Trophoblast cell (in vitro differentiated cells and primary cell): ENCODE results near the gene SPATS2.

Source experiments
- DNase-seq, 2 donors: peaks; one replicate each; pipeline ENCODE4 v3.0.0-alpha.2; 2016
- H2AFZ ChIP-seq: 2 replicates; pipeline ENCODE4 v1.6.1; 2013; ENCODE audit warnings: low read length, moderate library complexity, mild to moderate bottlenecking; ENCODE audit not compliant: insufficient read depth, poor library complexity
- H2AK5ac ChIP-seq: 2 replicates; pipeline ENCODE4 v1.6.1; 2013; ENCODE audit warnings: mild to moderate bottlenecking, low read length
- H2BK120ac ChIP-seq: 2 replicates; pipeline ENCODE4 v1.6.1; 2013; ENCODE audit warnings: low read length, mild to moderate bottlenecking, moderate library complexity; ENCODE audit not compliant: insufficient read depth, poor library complexity
- H2BK12ac ChIP-seq: 2 replicates; pipeline ENCODE4 v1.6.1; 2013; ENCODE audit warnings: mild to moderate bottlenecking, low read length, moderate library complexity
- H2BK5ac ChIP-seq: 2 replicates; pipeline ENCODE4 v1.6.1; 2013; ENCODE audit warnings: low read length, low read depth, moderate library complexity, mild to moderate bottlenecking; ENCODE audit not compliant: poor library complexity
- H3K14ac ChIP-seq: 2 replicates; pipeline ENCODE4 v1.6.1; 2013; ENCODE audit warnings: mild to moderate bottlenecking, low read length
- H3K18ac ChIP-seq: 2 replicates; pipeline ENCODE4 v1.6.1; 2013; ENCODE audit warnings: mild to moderate bottlenecking, low read length
- H3K23ac ChIP-seq: 2 replicates; pipeline ENCODE4 v1.6.1; 2013; ENCODE audit warnings: low read length
- H3K27ac ChIP-seq: 2 replicates; pipeline ENCODE4 v1.5.1; 2013; ENCODE audit warnings: low read depth, mild to moderate bottlenecking, inconsistent platforms, low read length, moderate library complexity
- H3K27me3 ChIP-seq: 2 replicates; pipeline ENCODE4 v1.6.1; 2013; ENCODE audit warnings: inconsistent platforms, mild to moderate bottlenecking, low read length, moderate library complexity; ENCODE audit not compliant: insufficient read depth
- H3K36me3 ChIP-seq, 2 experiments: 1 replicate in 1 of 2; 2 replicates in 1 of 2; pipeline ENCODE4 v1.6.1; 2013; ENCODE audit warnings: low read length in 2 of 2, mild to moderate bottlenecking in 2 of 2, moderate library complexity in 1 of 2; ENCODE audit not compliant: insufficient read depth in 2 of 2, control insufficient read depth in 1 of 2
- H3K4ac ChIP-seq: 2 replicates; pipeline ENCODE4 v1.6.1; 2013; ENCODE audit warnings: low read depth, mild to moderate bottlenecking, low read length, moderate library complexity
- H3K4me1 ChIP-seq, 2 experiments: 1 replicate in 1 of 2; 2 replicates in 1 of 2; pipeline ENCODE4 v1.6.1; 2013; ENCODE audit warnings: low read length in 2 of 2, mild to moderate bottlenecking in 2 of 2, moderate library complexity in 1 of 2; ENCODE audit not compliant: insufficient read depth in 2 of 2, control insufficient read depth in 1 of 2
- H3K4me2 ChIP-seq: 2 replicates; pipeline ENCODE4 v1.6.1; 2013; ENCODE audit warnings: inconsistent platforms, mild to moderate bottlenecking, low read length, moderate library complexity
- H3K4me3 ChIP-seq: 2 replicates; pipeline ENCODE4 v1.5.1; 2013; ENCODE audit warnings: mild to moderate bottlenecking, low read depth, low read length, inconsistent platforms
- H3K79me1 ChIP-seq: one replicate; pipeline ENCODE4 v1.6.1; 2013; ENCODE audit warnings: low read length
- H3K79me2 ChIP-seq: 2 replicates; pipeline ENCODE4 v1.6.1; 2013; ENCODE audit warnings: low read length, mild to moderate bottlenecking; ENCODE audit not compliant: control insufficient read depth, insufficient read depth, poor library complexity
- H3K9ac ChIP-seq: 2 replicates; pipeline ENCODE4 v1.6.1; 2013; ENCODE audit warnings: mild to moderate bottlenecking, low read length
- H3K9me3 ChIP-seq: 2 replicates; pipeline ENCODE4 v1.6.1; 2013; ENCODE audit warnings: low read depth, mild to moderate bottlenecking, control low read depth, inconsistent platforms, low read length; ENCODE audit not compliant: insufficient read depth
- H4K12ac ChIP-seq: 2 replicates; pipeline ENCODE4 v1.6.1; 2013; ENCODE audit warnings: low read depth, mild to moderate bottlenecking, low read length, moderate library complexity
- H4K8ac ChIP-seq: 2 replicates; pipeline ENCODE4 v1.6.1; 2013; ENCODE audit warnings: low read depth, mild to moderate bottlenecking, low read length, moderate library complexity
- H4K91ac ChIP-seq: one replicate; pipeline ENCODE4 v1.6.1; 2013; ENCODE audit warnings: low read depth, mild to moderate bottlenecking, low read length, moderate library complexity
- WGBS: extraction: QIAGEN DNeasy Blood & Tissue Kit; methylation state at CpG from one replicate; pipeline ENCODE4 v1.1.7; 2013; ENCODE audit warnings: missing lambda C conversion rate; ENCODE audit not compliant: insufficient read length, insufficient coverage; ENCODE audit errors: extremely low coverage; 5-methylcytosine and 5-hydroxymethylcytosine counted together

SPATS2 gene

DNA sequence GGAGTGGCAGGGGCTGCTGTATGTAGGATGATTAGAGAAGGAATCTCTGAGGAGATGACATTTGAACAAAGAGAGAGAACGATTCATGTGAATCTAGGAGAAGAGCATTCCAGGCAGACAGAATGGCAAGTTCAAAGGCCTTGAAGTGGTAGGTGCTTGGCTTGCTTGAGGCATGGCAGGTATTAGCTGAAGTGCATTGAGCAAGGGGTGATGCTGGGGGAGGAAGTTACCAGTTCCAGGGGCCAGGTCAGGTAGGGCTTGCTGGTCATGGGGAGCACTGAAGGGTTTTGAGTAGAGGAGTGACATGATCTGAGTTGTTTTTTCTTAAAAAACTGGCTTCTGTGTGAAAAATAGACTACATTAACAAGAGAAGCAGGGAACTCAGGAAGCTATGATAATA, 71.8 kb downstream of the SPATS2 start:
- DNase-seq, result no peak
- Histone ChIP-seq H3K27me3 (no peaks in the 10 kb centered on the region), H4K8ac (no peak overlapping the region), H2BK12ac (no peak overlapping the region), H2BK5ac (no peak overlapping the region), H3K79me2 (no peaks in the 10 kb centered on the region), H3K9ac (no peak overlapping the region), H3K27ac (no peak overlapping the region), H4K12ac (no peak overlapping the region), H3K79me1 (no peaks in the 10 kb centered on the region), H3K4me3 (no peak overlapping the region), H3K18ac (no peak overlapping the region), H3K4me2 (no peak overlapping the region), H2AK5ac (no peak overlapping the region), H3K23ac (no peak overlapping the region), H3K9me3 (no peaks in the 10 kb centered on the region), H3K4me1 (no peaks in the 10 kb centered on the region), H3K14ac (no peak overlapping the region), H3K36me3 (no peaks in the 10 kb centered on the region), H2BK120ac (no peak overlapping the region), H4K91ac (no peak overlapping the region), H3K4ac (no peak overlapping the region), H2AFZ (no peak overlapping the region)
- WGBS, result no CpG with 5 or more reads among the region's 1 CpG

DNA sequence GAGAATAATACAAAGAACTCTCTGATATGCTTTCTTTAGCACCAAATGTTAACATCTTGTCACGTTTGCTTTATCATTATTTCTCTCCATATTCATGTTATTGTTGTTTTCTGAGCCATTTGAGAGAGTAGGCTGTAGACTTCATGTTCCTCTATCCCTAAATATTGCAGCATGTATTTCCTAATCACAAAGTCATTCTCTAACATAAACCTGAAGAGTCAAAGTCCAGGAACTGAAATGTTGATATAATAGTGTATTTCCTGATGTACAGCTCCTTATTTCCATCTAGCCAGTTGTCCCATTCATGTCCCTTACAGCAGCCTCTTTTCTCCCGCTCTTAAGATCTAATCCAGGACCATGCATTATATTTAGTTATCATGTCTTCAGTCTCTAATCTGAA, 72.8 kb downstream of the SPATS2 start:
- no peak overlapping the region for H4K8ac ChIP-seq
- H3K27me3 ChIP-seq, result no peaks in the 10 kb centered on the region

DNA sequence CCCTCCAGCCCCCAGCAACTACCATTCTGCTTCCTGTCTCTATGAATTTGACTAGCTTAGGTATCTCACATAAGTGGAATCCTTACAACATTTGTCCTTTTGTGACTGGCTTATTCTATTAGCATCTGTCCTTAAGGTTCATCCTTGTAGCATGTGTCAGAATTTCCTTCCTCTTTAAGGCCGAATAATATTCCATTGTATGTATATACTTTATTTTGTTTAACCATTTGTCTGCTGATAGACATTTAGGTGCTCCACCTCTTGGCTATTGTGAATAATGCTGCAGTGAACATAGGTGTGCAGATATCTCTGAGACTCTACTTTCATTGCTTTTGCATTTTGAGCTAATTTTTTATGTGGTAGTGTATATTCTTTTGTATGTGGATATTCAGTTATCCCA, 75.7 kb downstream of the SPATS2 start:
- H3K79me2 ChIP-seq, result no peaks in the 10 kb centered on the region
- H4K8ac ChIP-seq, result no peak overlapping the region
- H2BK5ac ChIP-seq, result no peak overlapping the region
- H2BK12ac ChIP-seq, result no peak overlapping the region
- H3K4me2 ChIP-seq, result no peak overlapping the region
- no peak overlapping the region for H3K18ac ChIP-seq
- no peak overlapping the region for H3K9ac ChIP-seq
- H4K12ac ChIP-seq, result no peak overlapping the region
- peaks cover 0 to 2% of the 10 kb centered on the region in 2 experiments for H3K36me3 ChIP-seq
- H3K4me1 ChIP-seq, result no peaks in the 10 kb centered on the region
- H3K4ac ChIP-seq, result no peak overlapping the region
- no peak overlapping the region for H4K91ac ChIP-seq
- H3K4me3 ChIP-seq, result no peak overlapping the region
- H3K9me3 ChIP-seq, result no peaks in the 10 kb centered on the region
- no peak overlapping the region for H3K23ac ChIP-seq
- H3K79me1 ChIP-seq, result no peaks in the 10 kb centered on the region
- H2BK120ac ChIP-seq, result no peak overlapping the region
- WGBS, result no CpG with 5 or more reads among the region's 1 CpG
- DNase-seq, result no peak
- no peak overlapping the region for H2AK5ac ChIP-seq
- no peak overlapping the region for H3K14ac ChIP-seq
- no peak overlapping the region for H3K27ac ChIP-seq
- no peaks in the 10 kb centered on the region for H3K27me3 ChIP-seq
- no peak overlapping the region for H2AFZ ChIP-seq

More for the DNA sequence above, 72.8 kb downstream of the SPATS2 start:
- Histone ChIP-seq H3K79me1 (no peaks in the 10 kb centered on the region), H4K12ac (no peak overlapping the region), H3K36me3 (no peaks in the 10 kb centered on the region), H3K4me2 (no peak overlapping the region), H2BK12ac (no peak overlapping the region), H2BK120ac (no peak overlapping the region), H3K4me1 (no peaks in the 10 kb centered on the region), H3K4ac (no peak overlapping the region), H3K79me2 (no peaks in the 10 kb centered on the region), H3K4me3 (no peak overlapping the region), H3K27ac (no peak overlapping the region), H3K9ac (no peak overlapping the region), H3K9me3 (no peaks in the 10 kb centered on the region), H3K23ac (no peak overlapping the region), H2BK5ac (no peak overlapping the region), H4K91ac (no peak overlapping the region), H3K18ac (no peak overlapping the region), H3K14ac (no peak overlapping the region), H2AFZ (no peak overlapping the region), H2AK5ac (no peak overlapping the region)
- WGBS, result no CpG with 5 or more reads among the region's 2 CpGs
- DNase-seq, result no peak

DNA sequence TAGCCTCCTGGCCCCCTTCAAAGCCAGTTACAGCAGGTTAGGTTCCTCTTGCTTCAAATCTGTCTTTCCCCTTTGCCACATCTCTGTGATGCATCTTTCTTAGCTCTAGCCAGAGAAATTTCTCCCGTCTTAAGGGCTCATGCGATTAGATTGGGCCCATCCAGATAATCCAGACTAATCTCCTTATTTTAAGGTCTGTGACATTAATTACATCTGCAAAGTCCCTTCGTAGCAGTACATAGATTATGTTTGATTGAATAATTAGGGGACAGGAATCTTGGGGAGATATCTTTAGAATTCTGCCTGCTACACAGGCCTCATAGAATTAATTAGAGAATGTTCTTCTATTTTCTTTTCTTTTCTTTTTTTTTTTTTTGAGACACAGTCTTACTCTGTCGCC, 79.3 kb downstream of the SPATS2 start:
- Histone ChIP-seq H3K9me3 (no peaks in the 10 kb centered on the region), H3K4ac (no peak overlapping the region), H2AFZ (no peak overlapping the region), H4K12ac (no peak overlapping the region), H3K23ac (no peak overlapping the region), H4K91ac (no peak overlapping the region), H2AK5ac (no peak overlapping the region), H2BK12ac (no peak overlapping the region), H3K36me3 (peaks cover 0 to 2% of the 10 kb centered on the region in 2 experiments), H4K8ac (no peak overlapping the region), H3K27me3 (no peaks in the 10 kb centered on the region), H3K79me1 (no peaks in the 10 kb centered on the region), H3K4me1 (no peaks in the 10 kb centered on the region), H2BK5ac (no peak overlapping the region), H3K27ac (no peak overlapping the region), H3K79me2 (no peaks in the 10 kb centered on the region), H3K14ac (no peak overlapping the region), H3K4me3 (no peak overlapping the region), H3K18ac (no peak overlapping the region), H2BK120ac (no peak overlapping the region), H3K9ac (no peak overlapping the region), H3K4me2 (no peak overlapping the region)
- DNase-seq, result no peak
- no CpG with 5 or more reads among the region's 4 CpGs for WGBS
